Activated naive CD8-positive, alpha-beta T cell treated with anti-CD3 and anti-CD28 coated beads, Interleukin-2, amount 10 ng/mL, durations not matched to agents 7 days and 5 days (primary cell): ENCODE results near the gene SCAPER. TPM values are rescaled to one million over a fixed set of nuclear protein-coding genes. Genes with fewer than 3 reads are reported as not detected.

ENCODE experiments used
- ATAC-seq: fragments of 150-1000 bp; cut with Tn5 transposase; one replicate; pipeline ENCODE4 v1.10.0; 2021; ENCODE audit warnings: low read depth, moderate library complexity
- POLR2A ChIA-PET: fragments of 350-600 bp; sonication (Branson Sonifier 250); formaldehyde crosslinking; loops from one replicate; lab custom pipeline; 2021; ENCODE audit warnings: antibody characterized with exemption; lab: Charles Lee
- DNase-seq: peaks from one replicate; pipeline ENCODE4 v3.0.0; 2021
- H3K27ac Mint-ChIP-seq: one replicate; pipeline ENCODE4 v1.8.0; 2022; ENCODE audit warnings: mild to moderate bottlenecking, mixed read lengths
- H3K27me3 Mint-ChIP-seq: one replicate; pipeline ENCODE4 v1.8.0; 2022; ENCODE audit warnings: mild to moderate bottlenecking, moderate library complexity, mixed read lengths
- H3K36me3 Mint-ChIP-seq: one replicate; pipeline ENCODE4 v1.8.0; 2021; ENCODE audit warnings: mild to moderate bottlenecking, mixed read lengths
- H3K4me1 Mint-ChIP-seq: one replicate; pipeline ENCODE4 v1.8.0; 2021; ENCODE audit warnings: mixed read lengths
- H3K4me3 Mint-ChIP-seq: one replicate; pipeline ENCODE4 v1.8.0; 2022; ENCODE audit warnings: mild to moderate bottlenecking, moderate library complexity, mixed read lengths
- H3K9me3 Mint-ChIP-seq: one replicate; pipeline ENCODE4 v1.8.0; 2021; ENCODE audit warnings: mixed read lengths
- total RNA-seq, 2 experiments: library from RNA; stranded (reverse); gene quantifications; one replicate each; pipeline ENCODE4 v1.2.3, GENCODE V29; 2021

The SCAPER gene
- total RNA-seq, 2 experiments from 2014 or later: 38.0 to 44.8 TPM

DNA sequence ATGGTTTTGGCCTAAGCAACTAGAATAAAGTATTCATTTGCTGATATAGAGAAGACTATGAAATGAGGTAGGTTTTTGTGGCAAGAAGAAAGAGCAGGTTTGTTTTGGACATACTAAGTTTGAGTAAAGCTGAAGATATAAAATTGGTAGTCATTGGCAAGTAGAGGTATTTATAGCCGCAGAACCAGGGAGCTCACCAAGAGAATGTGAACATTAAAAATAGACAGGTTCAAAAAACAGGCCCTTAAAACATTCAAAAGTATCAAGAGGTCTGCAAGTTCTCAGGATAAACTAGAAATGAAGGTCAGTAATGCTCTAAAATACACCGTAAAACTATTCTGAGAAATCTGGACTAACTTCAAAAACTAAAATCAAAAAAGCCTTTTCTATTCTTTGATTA lies 240.7 kb downstream of the SCAPER start:
- ATAC-seq: no peak
- Mint-ChIP-seq H3K4me3 (no peak overlapping the region), H3K4me1 (no peaks in the 10 kb centered on the region), H3K9me3 (peaks cover 4% of the 10 kb centered on the region), H3K27ac (no peak overlapping the region), H3K27me3 (no peaks in the 10 kb centered on the region), H3K36me3 (peaks cover 29% of the 10 kb centered on the region)
- DNase-seq: no peak
- POLR2A ChIA-PET: no interaction called here

DNA sequence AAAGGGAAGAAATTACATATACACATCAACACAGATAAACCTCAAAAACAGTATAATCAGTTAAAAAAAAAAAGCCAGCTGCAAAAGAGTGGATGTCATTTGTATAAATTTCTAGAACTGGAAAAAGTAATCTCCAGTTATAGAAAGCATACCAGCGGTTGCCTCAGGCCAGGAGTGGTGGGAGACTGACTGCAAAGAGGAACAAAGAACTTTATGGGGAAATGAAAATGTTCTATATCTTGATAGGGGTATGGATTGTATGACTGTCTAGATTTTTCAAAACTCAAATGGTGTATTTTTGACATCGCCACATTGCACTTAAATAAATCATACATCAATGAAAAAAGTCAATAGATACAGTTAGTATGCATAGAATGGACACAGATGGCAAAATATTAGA lies 241.6 kb downstream of the SCAPER start:
- H3K4me1 Mint-ChIP-seq: no peaks in the 10 kb centered on the region
- POLR2A ChIA-PET: no interaction called here
- no peak for ATAC-seq
- no peak for DNase-seq
- no peak overlapping the region for H3K27ac Mint-ChIP-seq
- no peak overlapping the region for H3K4me3 Mint-ChIP-seq
- peaks cover 37% of the 10 kb centered on the region for H3K36me3 Mint-ChIP-seq
- no peaks in the 10 kb centered on the region for H3K27me3 Mint-ChIP-seq
- peaks cover 5% of the 10 kb centered on the region for H3K9me3 Mint-ChIP-seq

DNA sequence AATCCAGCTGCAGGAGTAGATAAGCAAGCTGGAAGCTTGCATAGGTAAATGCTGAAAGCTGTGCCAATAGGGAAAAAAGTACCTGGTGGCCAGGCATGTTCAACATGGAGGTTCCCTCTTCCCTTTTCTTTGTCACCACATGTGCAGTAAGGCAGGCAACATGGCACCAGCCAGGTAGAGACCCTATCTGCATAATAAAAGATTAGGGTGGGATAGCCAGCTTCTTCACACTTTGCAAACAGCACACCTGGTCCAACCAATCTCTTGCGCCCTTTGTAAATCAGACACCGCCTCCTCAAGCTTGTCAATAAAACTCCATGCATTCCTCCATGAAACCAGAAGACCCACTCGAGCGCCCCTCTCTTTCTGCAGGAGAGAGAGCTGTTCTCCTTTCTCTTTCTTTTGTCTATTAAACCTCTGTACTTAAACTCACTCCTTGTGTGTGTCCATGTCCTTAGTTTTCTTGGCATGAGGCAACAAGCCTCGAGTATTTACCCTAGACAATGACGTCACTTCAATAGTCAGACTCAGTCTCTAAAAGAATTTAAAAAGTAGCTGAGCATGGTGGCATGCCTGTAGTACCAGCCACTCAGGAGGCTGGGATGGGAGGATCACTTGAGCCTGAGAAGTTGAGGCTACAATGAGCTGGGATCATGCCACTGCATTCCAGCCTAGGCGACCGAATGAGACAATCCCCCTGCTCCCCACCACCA lies 256.3 kb downstream of the SCAPER start:
- H3K9me3 Mint-ChIP-seq: peaks cover 7% of the 10 kb centered on the region
- DNase-seq: no peak
- H3K4me3 Mint-ChIP-seq: no peak overlapping the region
- no peak overlapping the region for H3K27ac Mint-ChIP-seq
- H3K36me3 Mint-ChIP-seq: peaks cover 35% of the 10 kb centered on the region
- peaks cover 3% of the 10 kb centered on the region for H3K4me1 Mint-ChIP-seq
- POLR2A ChIA-PET: no interaction called here
- ATAC-seq: no peak
- no peaks in the 10 kb centered on the region for H3K27me3 Mint-ChIP-seq

DNA sequence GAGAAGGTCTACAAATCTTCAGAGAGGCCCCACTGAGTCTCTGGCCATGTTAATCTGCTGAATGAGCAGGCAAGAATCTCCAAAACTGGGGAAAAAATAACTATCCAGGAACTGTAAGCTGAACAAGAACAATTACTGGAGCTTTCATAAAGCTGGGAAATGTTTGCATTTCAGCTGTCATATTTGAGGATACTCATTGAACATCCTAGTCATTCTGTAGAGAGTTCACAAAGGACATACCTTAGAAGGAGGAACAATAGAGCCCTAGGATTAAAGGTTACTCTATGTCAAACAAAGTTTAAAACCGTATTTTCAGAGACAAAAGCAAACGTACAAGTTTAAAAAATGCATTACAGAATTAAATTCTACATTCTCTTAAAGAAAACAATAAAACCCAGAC lies 257.5 kb downstream of the SCAPER start:
- ATAC-seq: no peak
- Mint-ChIP-seq H3K36me3 (peaks cover 23% of the 10 kb centered on the region), H3K27me3 (no peaks in the 10 kb centered on the region), H3K27ac (no peak overlapping the region), H3K4me1 (no peaks in the 10 kb centered on the region), H3K9me3 (no peaks in the 10 kb centered on the region), H3K4me3 (no peak overlapping the region)
- DNase-seq: no peak
- POLR2A ChIA-PET: no interaction called here

DNA sequence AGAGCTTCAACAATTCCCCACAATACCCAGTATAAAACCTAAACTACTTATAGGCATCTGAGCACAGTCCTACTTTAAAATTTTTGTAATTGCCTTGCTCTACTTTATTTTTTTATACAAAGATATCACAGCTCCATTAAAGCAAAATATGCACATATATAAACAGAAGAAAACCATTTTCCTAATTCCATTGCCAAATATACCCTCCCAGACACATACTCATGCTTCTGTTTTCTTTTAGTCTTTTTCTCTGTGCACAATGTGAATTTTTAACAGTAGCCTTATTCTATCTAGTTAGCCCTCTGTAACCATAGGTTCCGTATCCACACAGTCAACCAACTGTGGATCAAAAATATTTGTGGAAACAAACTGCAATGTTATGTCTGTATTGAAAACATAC lies 260.5 kb downstream of the SCAPER start:
- POLR2A ChIA-PET: interaction anchor here (0.7 kb wide), 1 partner anchor 319 kb away, joined by 3 read pairs; no protein-coding TSS in a partner anchor
- Mint-ChIP-seq H3K4me3 (no peak overlapping the region), H3K27ac (no peak overlapping the region), H3K27me3 (no peaks in the 10 kb centered on the region), H3K9me3 (no peaks in the 10 kb centered on the region), H3K4me1 (no peaks in the 10 kb centered on the region), H3K36me3 (peaks cover 16% of the 10 kb centered on the region)
- DNase-seq (no peak), ATAC-seq (no peak)

DNA sequence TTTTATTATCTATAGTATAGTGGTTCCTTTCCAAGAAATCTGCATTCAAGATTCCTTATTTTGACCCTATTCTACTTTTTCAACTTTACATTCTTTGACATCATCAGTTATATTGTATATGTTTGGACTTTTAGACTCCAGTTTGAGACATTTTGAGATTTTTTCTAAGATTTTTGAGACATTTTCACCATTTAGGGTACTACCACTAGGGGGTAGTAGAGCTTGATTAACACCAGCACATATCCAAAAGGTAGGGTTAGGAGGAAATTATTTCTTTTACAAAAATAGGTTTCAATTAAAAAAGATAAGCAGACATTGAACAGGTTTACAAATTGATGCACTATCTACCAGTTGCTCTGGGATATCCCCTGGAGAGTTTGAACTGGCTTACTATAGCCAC lies 262.5 kb downstream of the SCAPER start:
- ATAC-seq (no peak), DNase-seq (no peak)
- POLR2A ChIA-PET: no interaction called here
- no peaks in the 10 kb centered on the region for H3K4me1 Mint-ChIP-seq
- no peaks in the 10 kb centered on the region for H3K27me3 Mint-ChIP-seq
- H3K9me3 Mint-ChIP-seq: peaks cover 3% of the 10 kb centered on the region
- peaks cover 13% of the 10 kb centered on the region for H3K36me3 Mint-ChIP-seq
- no peak overlapping the region for H3K4me3 Mint-ChIP-seq
- H3K27ac Mint-ChIP-seq: no peak overlapping the region

DNA sequence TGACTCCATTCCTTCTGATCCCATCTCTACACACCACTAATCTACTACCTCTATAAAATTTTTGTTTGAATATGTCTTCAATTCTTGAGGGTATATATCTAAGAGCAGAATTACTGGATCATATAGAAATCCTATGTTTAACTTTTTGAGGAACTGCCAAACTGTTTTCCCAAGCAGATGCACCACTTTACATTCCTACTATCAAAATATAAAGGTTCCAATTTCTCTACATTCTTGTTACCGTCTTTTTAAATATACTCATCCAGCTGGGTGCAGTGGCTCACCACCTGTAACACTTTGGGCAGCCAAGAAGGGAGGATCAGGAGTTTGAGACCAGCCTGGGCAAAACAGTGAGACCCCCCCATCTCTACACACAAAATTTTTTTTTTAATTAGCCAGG lies 268.0 kb downstream of the SCAPER start:
- Mint-ChIP-seq H3K4me1 (no peaks in the 10 kb centered on the region), H3K9me3 (peaks cover 14% of the 10 kb centered on the region), H3K36me3 (peaks cover 25% of the 10 kb centered on the region), H3K27me3 (no peaks in the 10 kb centered on the region), H3K4me3 (no peak overlapping the region), H3K27ac (no peak overlapping the region)
- DNase-seq: no peak
- POLR2A ChIA-PET: no interaction called here
- ATAC-seq: no peak

DNA sequence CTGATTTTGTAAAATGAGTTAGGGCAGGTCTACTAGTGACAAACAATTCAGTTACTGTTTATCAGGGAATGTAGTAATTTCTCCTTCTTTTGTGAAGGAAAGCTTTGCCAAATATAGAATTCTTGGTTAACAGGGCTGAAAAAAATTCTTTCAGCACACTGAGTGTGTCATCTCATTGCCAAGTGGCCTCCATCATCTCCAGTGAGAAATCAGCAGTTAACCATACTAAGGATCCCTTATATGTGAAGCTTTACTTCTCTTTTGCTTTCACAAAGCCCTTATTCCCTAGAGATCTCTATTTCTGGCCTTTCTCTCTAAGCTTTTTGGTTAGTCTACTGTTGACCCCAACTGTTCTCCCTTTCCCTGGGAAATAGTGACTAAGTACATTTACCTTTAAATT lies 269.1 kb downstream of the SCAPER start:
- Mint-ChIP-seq H3K9me3 (peaks cover 14% of the 10 kb centered on the region), H3K27me3 (no peaks in the 10 kb centered on the region), H3K27ac (no peak overlapping the region), H3K4me3 (no peak overlapping the region), H3K36me3 (peaks cover 25% of the 10 kb centered on the region), H3K4me1 (no peaks in the 10 kb centered on the region)
- DNase-seq: no peak
- ATAC-seq: no peak
- POLR2A ChIA-PET: no interaction called here

DNA sequence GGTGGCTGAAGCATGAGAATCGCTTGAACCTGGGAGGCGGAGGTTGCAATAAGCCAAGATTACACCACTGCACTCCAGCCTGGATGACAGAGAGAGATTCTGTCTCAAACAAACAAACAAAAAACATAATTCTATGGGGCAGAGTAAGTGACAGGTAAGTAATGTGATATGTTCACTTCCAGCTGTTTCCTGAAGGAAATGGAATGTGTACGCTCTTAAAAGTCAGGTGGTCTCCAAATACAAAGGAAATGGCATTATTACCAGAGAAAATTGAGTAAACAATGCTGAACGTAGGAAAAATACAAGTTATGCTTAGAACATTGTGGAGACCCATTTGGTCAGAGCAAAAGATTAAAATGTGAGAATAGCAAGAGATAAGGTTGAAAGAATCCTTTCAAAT lies 278.5 kb downstream of the SCAPER start:
- ATAC-seq (no peak), DNase-seq (no peak)
- no peak overlapping the region for H3K4me3 Mint-ChIP-seq
- H3K4me1 Mint-ChIP-seq: no peaks in the 10 kb centered on the region
- H3K36me3 Mint-ChIP-seq: peaks cover 3% of the 10 kb centered on the region
- H3K27me3 Mint-ChIP-seq: no peaks in the 10 kb centered on the region
- H3K27ac Mint-ChIP-seq: no peak overlapping the region
- peaks cover 3% of the 10 kb centered on the region for H3K9me3 Mint-ChIP-seq
- POLR2A ChIA-PET: no interaction called here

DNA sequence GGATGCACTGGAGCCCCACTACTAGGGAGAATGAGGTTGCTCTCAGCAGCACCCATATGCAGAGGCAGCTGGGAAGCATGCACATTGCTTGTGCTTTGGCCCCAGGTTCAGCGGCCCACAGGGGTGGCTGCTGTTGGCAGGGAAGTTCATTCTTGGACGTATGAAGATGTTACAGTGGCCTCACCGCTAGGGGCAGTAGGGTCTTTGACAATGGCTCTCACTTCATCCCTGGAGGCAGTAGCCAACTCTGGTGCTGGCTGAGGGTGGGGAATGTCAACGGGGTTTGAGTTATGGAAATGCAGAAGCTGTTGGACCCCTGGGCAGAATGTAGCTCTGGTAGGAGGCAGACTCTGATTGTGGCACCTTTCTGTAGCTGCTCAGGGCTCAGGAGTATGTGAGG lies 279.9 kb downstream of the SCAPER start:
- Mint-ChIP-seq H3K4me1 (no peaks in the 10 kb centered on the region), H3K9me3 (peaks cover 3% of the 10 kb centered on the region), H3K36me3 (peaks cover 8% of the 10 kb centered on the region), H3K27me3 (no peaks in the 10 kb centered on the region), H3K4me3 (no peak overlapping the region), H3K27ac (no peak overlapping the region)
- POLR2A ChIA-PET: no interaction called here
- no peak for DNase-seq
- ATAC-seq: no peak

DNA sequence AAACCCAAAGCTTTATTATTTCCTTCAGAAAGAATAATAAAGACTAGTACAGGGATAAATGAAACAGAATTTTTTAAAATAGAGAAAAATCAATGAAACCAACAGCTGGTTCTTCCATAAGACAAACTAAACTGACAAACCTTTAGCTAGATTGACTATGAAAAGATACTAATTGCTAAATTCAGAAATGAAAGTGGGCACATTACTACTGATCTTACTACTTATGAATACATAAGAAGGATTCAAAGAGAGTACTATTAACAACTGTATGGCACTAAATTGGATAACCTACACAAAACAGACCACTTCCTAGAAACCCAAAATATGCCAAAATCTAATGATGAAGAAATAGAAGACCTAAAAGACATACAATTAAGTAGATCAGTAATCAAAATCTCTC lies 290.4 kb downstream of the SCAPER start:
- H3K9me3 Mint-ChIP-seq: peaks cover 21% of the 10 kb centered on the region
- DNase-seq: no peak
- peaks cover 2% of the 10 kb centered on the region for H3K4me1 Mint-ChIP-seq
- peaks cover 42% of the 10 kb centered on the region for H3K36me3 Mint-ChIP-seq
- ATAC-seq: no peak
- POLR2A ChIA-PET: no interaction called here
- no peak overlapping the region for H3K27ac Mint-ChIP-seq
- H3K4me3 Mint-ChIP-seq: no peak overlapping the region
- no peaks in the 10 kb centered on the region for H3K27me3 Mint-ChIP-seq

DNA sequence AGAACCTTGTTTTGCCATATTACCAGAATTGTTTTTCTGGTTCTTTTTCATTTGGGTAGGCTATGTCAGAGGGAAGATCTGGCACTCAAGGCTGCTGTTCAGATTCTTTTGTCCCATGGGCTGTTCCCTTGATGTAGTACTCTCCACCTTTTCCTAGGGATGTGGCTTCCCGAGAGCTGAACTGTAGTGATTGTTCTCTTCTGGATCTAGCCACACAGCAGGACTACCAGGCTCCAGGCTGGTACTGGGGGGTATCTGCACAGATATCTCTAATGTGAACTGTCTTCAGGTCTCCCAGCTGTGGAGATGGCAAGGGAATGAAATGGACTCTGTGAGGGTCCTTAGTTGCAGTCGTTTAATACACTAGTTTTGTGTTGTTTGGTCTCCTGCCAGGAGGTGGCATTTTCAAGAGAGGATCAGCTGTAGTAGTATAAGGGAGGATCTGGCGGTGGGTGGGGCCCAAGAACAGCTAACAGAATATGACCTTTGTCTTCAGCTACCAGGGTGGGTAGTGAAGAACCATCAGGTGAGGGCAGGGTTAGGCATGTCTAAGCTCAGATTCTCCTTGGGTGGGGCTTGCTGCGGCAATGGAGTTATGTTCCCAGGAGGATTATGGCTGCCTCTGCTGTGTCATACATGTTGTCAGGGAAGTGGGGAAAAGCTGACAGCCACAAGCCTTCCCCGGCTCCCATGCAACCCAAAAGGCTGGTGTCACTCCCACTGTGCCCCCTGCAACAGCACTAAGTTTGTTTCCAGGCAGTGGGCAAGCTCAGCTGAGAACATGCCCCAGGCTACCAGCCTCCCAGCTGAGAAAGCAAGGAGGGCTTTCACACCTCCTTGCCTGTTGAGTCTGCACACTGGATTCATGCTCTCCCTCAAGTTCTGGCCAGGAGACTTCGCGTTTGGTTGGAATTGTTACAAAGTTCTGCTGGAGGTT lies 316.1 kb downstream of the SCAPER start:
- DNase-seq: no peak
- POLR2A ChIA-PET: no interaction called here
- H3K4me3 Mint-ChIP-seq: no peak overlapping the region
- no peaks in the 10 kb centered on the region for H3K4me1 Mint-ChIP-seq
- H3K27ac Mint-ChIP-seq: no peak overlapping the region
- H3K27me3 Mint-ChIP-seq: no peaks in the 10 kb centered on the region
- peaks cover 7% of the 10 kb centered on the region for H3K36me3 Mint-ChIP-seq
- ATAC-seq: no peak
- peaks cover 1% of the 10 kb centered on the region for H3K9me3 Mint-ChIP-seq

DNA sequence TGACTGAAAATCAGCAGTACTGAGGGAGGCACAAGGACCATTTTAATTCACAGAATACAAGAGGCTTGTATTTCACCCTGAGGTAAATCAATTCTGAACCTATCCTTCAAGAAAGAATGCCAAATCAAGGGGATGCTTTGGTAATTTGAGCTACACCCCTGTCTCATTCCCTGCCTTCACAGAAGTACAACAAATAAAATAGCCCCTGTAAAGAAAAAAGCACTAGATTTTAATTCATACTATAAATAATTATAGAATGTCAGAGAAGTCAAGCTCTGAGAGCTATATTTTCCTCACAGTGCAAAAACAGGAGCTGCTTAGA lies 319.6 kb downstream of the SCAPER start:
- H3K4me1 Mint-ChIP-seq: no peaks in the 10 kb centered on the region
- H3K27me3 Mint-ChIP-seq: no peaks in the 10 kb centered on the region
- DNase-seq: no peak
- peaks cover 9% of the 10 kb centered on the region for H3K36me3 Mint-ChIP-seq
- peaks cover 9% of the 10 kb centered on the region for H3K9me3 Mint-ChIP-seq
- no peak overlapping the region for H3K4me3 Mint-ChIP-seq
- POLR2A ChIA-PET: interaction anchor here (0.7 kb wide), 1 partner anchor 16 kb away, joined by 3 read pairs; no protein-coding TSS in a partner anchor
- no peak for ATAC-seq
- H3K27ac Mint-ChIP-seq: no peak overlapping the region
